Ishikawa (cell line): ENCODE data around the gene ZDHHC13.

Experiments
- CEBPB ChIP-seq: IDR thresholded peaks from 2 replicates; pipeline ENCODE4 v1.6.1; 2012
- CREB1 ChIP-seq: IDR thresholded peaks from 2 replicates; pipeline ENCODE4 v1.6.1; 2012; ENCODE audit warnings: low read depth
- EGR1 ChIP-seq: IDR thresholded peaks from 2 replicates; pipeline ENCODE4 v1.6.1; 2012
- EP300 ChIP-seq: IDR thresholded peaks from 2 replicates; pipeline ENCODE4 v1.6.1; 2012; ENCODE audit warnings: borderline replicate concordance
- FOXM1 ChIP-seq: IDR thresholded peaks from 2 replicates; pipeline ENCODE4 v1.6.1; 2012; ENCODE audit warnings: low read depth, borderline replicate concordance
- MAX ChIP-seq: IDR thresholded peaks from 2 replicates; pipeline ENCODE4 v1.6.1; 2012
- NFIC ChIP-seq: IDR thresholded peaks from 2 replicates; pipeline ENCODE4 v1.6.1; 2012
- RAD21 ChIP-seq: IDR thresholded peaks from 2 replicates; pipeline ENCODE4 v1.6.1; 2012; ENCODE audit warnings: low read depth
- REST ChIP-seq: IDR thresholded peaks from 2 replicates; pipeline ENCODE4 v1.6.1; 2012; ENCODE audit warnings: low read depth, mild to moderate bottlenecking
- TAF1 ChIP-seq: IDR thresholded peaks from 2 replicates; pipeline ENCODE4 v1.6.1; 2012; ENCODE audit warnings: low read depth, mild to moderate bottlenecking
- TCF12 ChIP-seq: IDR thresholded peaks from 2 replicates; pipeline ENCODE4 v1.6.1; 2012; ENCODE audit warnings: low read depth
- TEAD4 ChIP-seq: IDR thresholded peaks from 2 replicates; pipeline ENCODE4 v1.6.1; 2012
- USF1 ChIP-seq: IDR thresholded peaks from 2 replicates; pipeline ENCODE4 v1.6.1; 2012
- YY1 ChIP-seq: IDR thresholded peaks from 2 replicates; pipeline ENCODE4 v1.6.1; 2012; ENCODE audit warnings: low read depth
- ZBTB7A ChIP-seq: IDR thresholded peaks from 2 replicates; pipeline ENCODE4 v1.6.1; 2012; ENCODE audit warnings: low read depth

ZDHHC13 gene

GRCh38 chr11:19204836-19205235 lies 87.9 kb downstream of the ZDHHC13 start:
- TF ChIP-seq EP300 (no peak), ZBTB7A (no peak), NFIC (no peak), MAX (no peak), TCF12 (no peak), FOXM1 (no peak), REST (no peak), TEAD4 (no peak), TAF1 (no peak), CEBPB (no peak), CREB1 (no peak), YY1 (no peak), USF1 (no peak), EGR1 (no peak), RAD21 (no peak)

GRCh38 chr11:19208181-19208580 lies 91.2 kb downstream of the ZDHHC13 start:
- TF ChIP-seq YY1 (no peak), TEAD4 (no peak), FOXM1 (no peak), CEBPB (no peak), TAF1 (no peak), MAX (no peak), REST (no peak), CREB1 (no peak), USF1 (no peak), NFIC (no peak), RAD21 (no peak), ZBTB7A (no peak), TCF12 (no peak), EP300 (no peak), EGR1 (no peak)

- TF ChIP-seq MAX (no peak), TCF12 (no peak)
Observed at GRCh38 chr11:19208959-19209546, 92.1 kb downstream of the ZDHHC13 start.

- TF ChIP-seq EGR1 = no peak
- no peak for TF ChIP-seq ZBTB7A
- TF ChIP-seq CEBPB = no peak
- no peak for TF ChIP-seq MAX
- TF ChIP-seq REST = no peak
- no peak for TF ChIP-seq FOXM1
- no peak for TF ChIP-seq NFIC
- no peak for TF ChIP-seq YY1
- TF ChIP-seq TAF1 = no peak
- no peak for TF ChIP-seq TCF12
- no peak for TF ChIP-seq EP300
- no peak for TF ChIP-seq TEAD4
- no peak for TF ChIP-seq CREB1
- TF ChIP-seq RAD21 = no peak
- no peak for TF ChIP-seq USF1
Observed at GRCh38 chr11:19209617-19210370, 92.8 kb downstream of the ZDHHC13 start.
